Measurements from ENCODE around the gene GRIA1.

- no peak for TF ChIP-seq RBAK (CRISPR knock-in tag; IDR thresholded peaks at IDR 0.05)
- no peak for TF ChIP-seq ZNF17 (CRISPR knock-in tag; IDR thresholded peaks at IDR 0.05)
- no peak for TF ChIP-seq ZBTB44 (CRISPR knock-in tag; IDR thresholded peaks at IDR 0.05)
- TF ChIP-seq PHF5A (CRISPR knock-in tag; IDR thresholded peaks at IDR 0.05; ENCODE audit: low read depth, unreplicated experiment), result no peak
- no peak for TF ChIP-seq TBL1XR1 (IDR thresholded peaks at IDR 0.05; ENCODE audit: borderline replicate concordance, low read length, partially characterized antibody)
- no peak for TF ChIP-seq SRY (CRISPR knock-in tag; IDR thresholded peaks at IDR 0.05)
- TF ChIP-seq ZNF350 (CRISPR knock-in tag; IDR thresholded peaks at IDR 0.05; ENCODE audit: borderline replicate concordance, low read depth), result no peak
Measured at GRCh38 chr5:153718713-153719112, 228.2 kb downstream of the GRIA1 start.
